PC-9 (cell line): Measurements from ENCODE around the gene FBXL17. TPM values are rescaled to one million over a fixed set of nuclear protein-coding genes. Genes with fewer than 3 reads are reported as not detected.

Source experiments
- BruUV-seq: library from RNA; stranded (reverse); fragments of 400-500 nt; replicated peaks from 2 replicates; lab custom pipeline; 2021; lab: Mats Ljungman, UMichigan
- CTCF ChIA-PET: fragments of 300-600 bp; sonication (Branson Sonifier 250); formaldehyde crosslinking; loops from one replicate; lab custom pipeline; 2022; ENCODE audit warnings: antibody characterized with exemption; lab: Charles Lee
- POLR2A ChIA-PET: fragments of 300-600 bp; sonication (Branson Sonifier 250); formaldehyde crosslinking; loops from one replicate; lab custom pipeline; 2022; ENCODE audit warnings: antibody characterized with exemption; ENCODE audit not compliant: unreplicated experiment; lab: Charles Lee
- DNase-seq, 2 experiments: peaks; one replicate each; pipeline versions ENCODE4 v3.0.0 to v3.0.0-alpha.2; 2015 to 2022; ENCODE audit warnings: mixed read lengths in 1 of 2
- H2AFZ ChIP-seq: fragments of 200-600 bp; sonication (generic); 2 replicates; pipeline ENCODE4 v1.8.1; 2017; ENCODE audit warnings: antibody characterized with exemption
- H3F3A ChIP-seq: fragments of 200-600 bp; sonication (generic); 2 replicates; pipeline ENCODE4 v1.8.1; 2017; ENCODE audit warnings: antibody characterized with exemption, mild to moderate bottlenecking, low read depth; ENCODE audit not compliant: insufficient read depth
- H3K27ac ChIP-seq: fragments of 200-600 bp; sonication (generic); 2 replicates; pipeline ENCODE4 v1.6.1; 2016; ENCODE audit warnings: mixed run types
- H3K27me3 ChIP-seq: fragments of 200-600 bp; sonication (generic); 2 replicates; pipeline ENCODE4 v1.6.1; 2016; ENCODE audit warnings: low read depth, mixed run types; ENCODE audit not compliant: insufficient read depth
- H3K36me3 ChIP-seq: fragments of 200-600 bp; sonication (generic); 2 replicates; pipeline ENCODE4 v1.6.1; 2016; ENCODE audit warnings: low read depth, mixed run types
- H3K4me1 ChIP-seq: fragments of 200-600 bp; sonication (generic); replicated peaks from 2 replicates; pipeline ENCODE4 v1.6.1; 2016; ENCODE audit warnings: mixed run types; ENCODE audit not compliant: insufficient read depth
- H3K4me2 ChIP-seq: fragments of 200-600 bp; sonication (generic); 2 replicates; pipeline ENCODE4 v1.6.1; 2017; ENCODE audit warnings: mixed run types
- H3K4me3 ChIP-seq: fragments of 200-600 bp; sonication (generic); 2 replicates; pipeline ENCODE4 v1.6.1; 2016; ENCODE audit warnings: mixed run types
- H3K79me2 ChIP-seq: fragments of 200-600 bp; sonication (generic); 2 replicates; pipeline ENCODE4 v1.6.1; 2017; ENCODE audit warnings: low read depth, mixed run types
- H3K9me2 ChIP-seq: fragments of 200-600 bp; sonication (generic); 2 replicates; pipeline ENCODE4 v1.8.1; 2017; ENCODE audit warnings: mild to moderate bottlenecking; ENCODE audit not compliant: insufficient read depth
- H3K9me3 ChIP-seq: fragments of 200-600 bp; sonication (generic); 2 replicates; pipeline ENCODE4 v1.8.1; 2016; ENCODE audit warnings: low read depth; ENCODE audit not compliant: insufficient read depth
- H4K20me1 ChIP-seq: fragments of 200-600 bp; sonication (generic); 2 replicates; pipeline ENCODE4 v1.8.1; 2017; ENCODE audit not compliant: insufficient read depth
- CTCF ChIP-seq: fragments of 200-600 bp; sonication (generic); conservative IDR thresholded peaks from 2 replicates; pipeline ENCODE4 v1.6.1; 2017; ENCODE audit warnings: mixed run types, antibody characterized with exemption, mild to moderate bottlenecking, moderate library complexity
- EZH2 ChIP-seq: fragments of 200-600 bp; sonication (generic); IDR thresholded peaks from 2 replicates; pipeline ENCODE4 v1.8.0; 2017; ENCODE audit warnings: antibody characterized with exemption, low read depth
- intact Hi-C: fragments of 100-400 bp; cut with micrococcal nuclease; formaldehyde crosslinking; loops from one replicate; pipeline ENCODE4 v1.10.0; 2022; ENCODE audit not compliant: unreplicated experiment
- total RNA-seq: library from RNA; stranded (reverse); gene quantifications from 2 replicates; pipeline ENCODE4 v1.2.3, GENCODE V29; 2021

Gene FBXL17
- total RNA-seq, 1 experiment from 2014 or later: 19.5 TPM

- Histone ChIP-seq H3K27ac (no peak overlapping the region), H3K9me2 (no peaks in the 10 kb centered on the region), H3K4me1 (no peaks in the 10 kb centered on the region), H4K20me1 (no peaks in the 10 kb centered on the region), H3K9me3 (peaks cover 9% of the 10 kb centered on the region), H3K4me3 (no peak overlapping the region), H3F3A (no peaks in the 10 kb centered on the region), H3K4me2 (no peak overlapping the region), H3K79me2 (no peaks in the 10 kb centered on the region; the same call in 1 of the 2 replicates), H3K27me3 (no peaks in the 10 kb centered on the region), H3K36me3 (peaks cover 16% of the 10 kb centered on the region), H2AFZ (no peak overlapping the region)
- intact Hi-C loops: no loop called here
- CTCF ChIA-PET: no interaction called here
- TF ChIP-seq EZH2: no peak
- no peak for TF ChIP-seq CTCF
- no TSS peak for BruUV-seq
- POLR2A ChIA-PET: no interaction called here
- DNase-seq: no peak
These were observed 14.1 kb downstream of the FBXL17 start for GRCh38 chr5:108367679-108368334.

GRCh38 chr5:108366500-108366899 lies 15.4 kb downstream of the FBXL17 start:
- no peak overlapping the region for H3K4me3 ChIP-seq
- H3K27me3 ChIP-seq: no peaks in the 10 kb centered on the region
- TF ChIP-seq CTCF: no peak
- no peak for TF ChIP-seq EZH2
- H3K4me2 ChIP-seq: no peak overlapping the region
- no TSS peak for BruUV-seq
- no peaks in the 10 kb centered on the region for H3K9me3 ChIP-seq
- POLR2A ChIA-PET: no interaction called here
- CTCF ChIA-PET: no interaction called here
- H2AFZ ChIP-seq: no peak overlapping the region
- H3K9me2 ChIP-seq: no peaks in the 10 kb centered on the region
- no peaks in the 10 kb centered on the region for H3K79me2 ChIP-seq
- no peak for DNase-seq
- peaks cover 8% of the 10 kb centered on the region for H3K36me3 ChIP-seq
- intact Hi-C loops: no loop called here
- no peaks in the 10 kb centered on the region for H3F3A ChIP-seq
- H3K27ac ChIP-seq: no peak overlapping the region
- H4K20me1 ChIP-seq: no peaks in the 10 kb centered on the region
- no peaks in the 10 kb centered on the region for H3K4me1 ChIP-seq

GRCh38 chr5:108361771-108362170 lies 20.1 kb downstream of the FBXL17 start:
- Histone ChIP-seq H4K20me1 (no peaks in the 10 kb centered on the region), H3K27me3 (no peaks in the 10 kb centered on the region), H2AFZ (no peak overlapping the region), H3K4me1 (no peaks in the 10 kb centered on the region), H3K4me3 (no peak overlapping the region), H3K36me3 (peaks cover 8% of the 10 kb centered on the region), H3K9me3 (no peaks in the 10 kb centered on the region), H3K9me2 (no peaks in the 10 kb centered on the region), H3K79me2 (no peaks in the 10 kb centered on the region), H3K27ac (no peak overlapping the region), H3F3A (no peaks in the 10 kb centered on the region), H3K4me2 (no peak overlapping the region)
- no TSS peak for BruUV-seq
- TF ChIP-seq EZH2 (no peak), CTCF (no peak)
- POLR2A ChIA-PET: no interaction called here
- intact Hi-C loops: no loop called here
- DNase-seq: no peak
- CTCF ChIA-PET: no interaction called here
